ENCODE results near the gene PDZRN3.

GRCh38 chr3:73398084-73398483 lies 226.7 kb downstream of the PDZRN3 start:
- TF ChIP-seq CTCF (conservative IDR thresholded peaks at IDR 0.05) (no peak), ZFX (IDR thresholded peaks at IDR 0.05) (no peak)
